T-helper 17 cell (primary cell): Measurements from ENCODE around the gene XXYLT1. TPM values are rescaled to one million over a fixed set of nuclear protein-coding genes. Genes with fewer than 3 reads are reported as not detected.
A peak's percentile ranks its signal among the peaks of the same experiment; 100 is the strongest.

Source experiments
- ATAC-seq: fragments of 150-1000 bp; cut with Tn5 transposase; 2 replicates; pipeline ENCODE4 v1.10.0; 2021; ENCODE audit warnings: mild to moderate bottlenecking, moderate library complexity
- DNase-seq, 3 donors: peaks; one replicate each; pipeline versions ENCODE4 v3.0.0 to v3.0.0-alpha.2; 2020 to 2021
- H3K9me3 ChIP-seq: one replicate; pipeline ENCODE4 v1.7.0; 2013; ENCODE audit warnings: low read length, mild to moderate bottlenecking; ENCODE audit not compliant: control insufficient read depth, poor library complexity, severe bottlenecking
- H3K27ac Mint-ChIP-seq: one replicate; pipeline ENCODE4 v1.8.0; 2022; ENCODE audit warnings: mild to moderate bottlenecking, moderate library complexity, mixed read lengths
- H3K27me3 Mint-ChIP-seq: one replicate; pipeline ENCODE4 v1.8.0; 2022; ENCODE audit warnings: mixed read lengths
- H3K36me3 Mint-ChIP-seq: one replicate; pipeline ENCODE4 v1.8.0; 2022; ENCODE audit warnings: low read depth, mixed read lengths
- H3K4me1 Mint-ChIP-seq: one replicate; pipeline ENCODE4 v1.8.0; 2022; ENCODE audit warnings: mild to moderate bottlenecking, mixed read lengths
- H3K4me3 Mint-ChIP-seq: one replicate; pipeline ENCODE4 v1.8.0; 2022; ENCODE audit warnings: mild to moderate bottlenecking, moderate library complexity, mixed read lengths
- total RNA-seq, 4 donors: library from RNA in 2 of 4; stranded (reverse) in 2 of 4; gene quantifications; one replicate each; pipeline ENCODE4 v1.2.3 and lab custom pipeline; 2022 to 2026

XXYLT1 gene
- total RNA-seq, 2 donors from 2014 or later, result 7.6 to 7.7 TPM

- DNase-seq, result no peak
- peak overlapping the region; percentile 53 for H3K4me3 Mint-ChIP-seq
- no peak for ATAC-seq
- no peaks in the 10 kb centered on the region for H3K9me3 ChIP-seq
- H3K36me3 Mint-ChIP-seq, result peaks cover 4% of the 10 kb centered on the region
- H3K27ac Mint-ChIP-seq, result peak overlapping the region; percentile 86
- peaks cover 5% of the 10 kb centered on the region for H3K27me3 Mint-ChIP-seq
- H3K4me1 Mint-ChIP-seq, result peaks cover 44% of the 10 kb centered on the region
These were observed 89.1 kb downstream of the XXYLT1 start for GRCh38 chr3:195181741-195182469.

- Mint-ChIP-seq H3K4me3 (no peak overlapping the region), H3K27me3 (peaks cover 5% of the 10 kb centered on the region), H3K4me1 (peaks cover 38% of the 10 kb centered on the region), H3K27ac (no peak overlapping the region), H3K36me3 (peaks cover 4% of the 10 kb centered on the region)
- no peaks in the 10 kb centered on the region for H3K9me3 ChIP-seq
- ATAC-seq, result no peak
- no peak for DNase-seq
These were observed 89.9 kb downstream of the XXYLT1 start for GRCh38 chr3:195181113-195181498.

DNA sequence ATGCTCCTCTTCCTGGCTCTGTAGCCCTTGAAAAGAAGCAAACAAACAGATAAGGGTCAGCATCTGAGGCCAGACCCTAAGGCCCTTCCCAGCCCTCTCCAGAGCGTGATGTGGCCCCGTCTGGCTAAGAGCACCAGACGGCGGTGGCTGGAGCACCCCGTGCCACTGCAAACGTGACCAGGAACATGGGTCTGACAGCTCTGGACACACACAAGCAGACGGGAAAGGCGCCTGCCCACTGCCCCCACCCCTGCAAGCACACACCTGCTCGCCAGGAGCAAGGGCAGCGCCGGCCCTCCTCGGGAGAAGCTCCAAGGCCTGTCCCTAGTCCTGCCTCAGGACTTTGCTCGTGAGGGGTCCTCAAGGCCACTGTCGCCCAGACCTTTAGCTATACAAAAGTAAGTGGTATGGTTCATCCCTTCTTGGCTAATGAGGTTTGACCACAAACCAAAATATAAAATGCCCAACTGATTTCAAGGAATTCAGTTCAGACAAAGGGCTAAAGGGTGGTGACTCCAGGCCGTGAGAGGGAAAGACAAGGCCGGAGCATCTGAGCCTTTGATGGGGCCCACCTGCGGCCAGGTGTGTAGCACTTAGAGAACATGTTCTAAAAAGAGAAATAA, 90.4 kb downstream of the XXYLT1 start:
- peaks cover 5% of the 10 kb centered on the region for H3K27me3 Mint-ChIP-seq

GRCh38 chr3:195179776-195180489, 91.0 kb downstream of the XXYLT1 start:
- Mint-ChIP-seq H3K27me3 (peaks cover 5% of the 10 kb centered on the region), H3K36me3 (peaks cover 4% of the 10 kb centered on the region), H3K27ac (no peak overlapping the region), H3K4me1 (peaks cover 30% of the 10 kb centered on the region), H3K4me3 (no peak overlapping the region)
- no peak for ATAC-seq
- DNase-seq, result no peak
- H3K9me3 ChIP-seq, result no peaks in the 10 kb centered on the region

More for the DNA sequence above, 90.4 kb downstream of the XXYLT1 start:
- Mint-ChIP-seq H3K27ac (no peak overlapping the region), H3K4me3 (no peak overlapping the region), H3K36me3 (peaks cover 4% of the 10 kb centered on the region), H3K4me1 (peaks cover 33% of the 10 kb centered on the region)
- ATAC-seq, result no peak
- DNase-seq, result no peak
- no peaks in the 10 kb centered on the region for H3K9me3 ChIP-seq

DNA sequence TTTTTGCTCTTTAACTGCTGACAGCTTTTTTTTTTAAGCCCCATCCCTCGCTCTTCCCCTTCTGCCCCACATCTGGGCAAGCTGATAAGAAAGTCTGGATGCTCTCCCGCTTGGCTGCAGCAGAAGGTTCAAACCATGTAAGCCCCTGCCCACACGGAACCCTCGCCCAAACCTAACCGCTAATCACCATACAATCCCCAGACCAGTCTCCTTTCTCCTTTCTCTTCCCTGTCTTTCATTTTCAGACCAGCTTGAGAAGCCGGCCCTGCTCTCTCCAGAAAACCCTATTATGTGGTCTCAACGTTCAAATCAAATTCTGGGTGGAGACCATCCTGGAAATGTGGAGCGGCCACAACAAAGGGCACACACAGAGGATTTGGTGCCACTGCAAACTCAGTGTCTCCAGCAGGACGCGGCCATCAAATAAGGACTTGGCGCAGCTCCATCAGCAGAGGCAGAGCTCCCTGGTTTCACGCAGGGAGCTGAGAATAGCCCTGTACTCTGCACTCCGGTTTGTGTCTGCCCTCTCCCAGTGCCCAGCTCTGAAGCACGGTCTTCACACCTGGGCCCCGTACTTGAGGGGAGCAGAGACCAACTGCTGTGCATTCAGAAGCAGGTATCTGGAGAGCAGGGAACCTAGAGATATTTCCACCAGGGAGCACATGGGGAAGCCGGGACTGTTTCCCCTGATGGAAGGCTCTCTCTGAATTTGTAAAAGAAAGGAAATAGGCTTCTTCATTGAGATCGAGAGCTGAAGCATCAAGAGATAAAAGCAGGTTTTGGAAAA, 92.6 kb downstream of the XXYLT1 start:
- Mint-ChIP-seq H3K27me3 (peaks cover 5% of the 10 kb centered on the region), H3K27ac (peak overlapping the region; percentile 57), H3K4me3 (no peak overlapping the region), H3K36me3 (peaks cover 4% of the 10 kb centered on the region), H3K4me1 (peaks cover 28% of the 10 kb centered on the region)
- no peak for DNase-seq
- H3K9me3 ChIP-seq, result no peaks in the 10 kb centered on the region
- no peak for ATAC-seq

DNA sequence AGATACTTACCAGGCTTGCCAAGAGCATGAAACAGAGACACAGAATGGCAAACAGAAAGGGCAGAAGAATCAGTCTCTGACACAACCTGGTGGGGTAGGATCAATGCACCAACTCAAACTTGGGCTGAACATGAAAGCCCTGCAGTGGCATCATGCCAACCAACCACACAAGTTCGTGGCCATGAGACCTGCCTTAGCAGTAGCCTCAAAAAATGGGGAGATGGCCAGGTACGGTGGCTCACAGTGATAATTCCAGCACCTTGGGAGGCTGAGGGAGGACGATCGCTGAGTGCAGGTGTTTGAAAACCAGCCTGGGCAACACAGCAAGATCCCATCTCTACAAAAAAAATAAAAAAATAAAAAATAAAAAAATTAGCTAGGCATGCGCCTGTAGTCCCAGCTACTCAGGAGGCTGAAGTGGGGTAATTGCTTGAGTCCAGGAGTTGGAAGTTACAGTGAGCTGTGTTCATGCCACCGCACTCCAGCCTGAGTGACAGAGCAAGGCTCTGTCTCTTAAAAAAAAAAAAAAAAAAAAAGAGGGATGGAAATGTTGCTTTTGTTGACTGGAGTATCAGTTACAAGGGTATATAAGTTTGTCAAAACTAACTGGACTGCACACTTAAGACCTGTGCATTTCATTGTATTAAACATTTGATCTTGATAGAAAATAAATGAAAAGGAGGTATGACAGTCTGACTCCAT, 93.4 kb downstream of the XXYLT1 start:
- H3K9me3 ChIP-seq, result no peaks in the 10 kb centered on the region
- peaks cover 5% of the 10 kb centered on the region for H3K27me3 Mint-ChIP-seq
- H3K27ac Mint-ChIP-seq, result peak overlapping the region; percentile 47
- DNase-seq (no peak), ATAC-seq (no peak)
- peaks cover 22% of the 10 kb centered on the region for H3K4me1 Mint-ChIP-seq
- H3K36me3 Mint-ChIP-seq, result peaks cover 5% of the 10 kb centered on the region
- no peak overlapping the region for H3K4me3 Mint-ChIP-seq

GRCh38 chr3:195176776-195177175, 94.2 kb downstream of the XXYLT1 start:
- Mint-ChIP-seq H3K27ac (peak overlapping the region; percentile 47), H3K27me3 (peaks cover 5% of the 10 kb centered on the region), H3K4me3 (no peak overlapping the region), H3K4me1 (peaks cover 18% of the 10 kb centered on the region), H3K36me3 (peaks cover 7% of the 10 kb centered on the region)
- DNase-seq (no peak), ATAC-seq (no peak)
- H3K9me3 ChIP-seq, result no peaks in the 10 kb centered on the region

DNA sequence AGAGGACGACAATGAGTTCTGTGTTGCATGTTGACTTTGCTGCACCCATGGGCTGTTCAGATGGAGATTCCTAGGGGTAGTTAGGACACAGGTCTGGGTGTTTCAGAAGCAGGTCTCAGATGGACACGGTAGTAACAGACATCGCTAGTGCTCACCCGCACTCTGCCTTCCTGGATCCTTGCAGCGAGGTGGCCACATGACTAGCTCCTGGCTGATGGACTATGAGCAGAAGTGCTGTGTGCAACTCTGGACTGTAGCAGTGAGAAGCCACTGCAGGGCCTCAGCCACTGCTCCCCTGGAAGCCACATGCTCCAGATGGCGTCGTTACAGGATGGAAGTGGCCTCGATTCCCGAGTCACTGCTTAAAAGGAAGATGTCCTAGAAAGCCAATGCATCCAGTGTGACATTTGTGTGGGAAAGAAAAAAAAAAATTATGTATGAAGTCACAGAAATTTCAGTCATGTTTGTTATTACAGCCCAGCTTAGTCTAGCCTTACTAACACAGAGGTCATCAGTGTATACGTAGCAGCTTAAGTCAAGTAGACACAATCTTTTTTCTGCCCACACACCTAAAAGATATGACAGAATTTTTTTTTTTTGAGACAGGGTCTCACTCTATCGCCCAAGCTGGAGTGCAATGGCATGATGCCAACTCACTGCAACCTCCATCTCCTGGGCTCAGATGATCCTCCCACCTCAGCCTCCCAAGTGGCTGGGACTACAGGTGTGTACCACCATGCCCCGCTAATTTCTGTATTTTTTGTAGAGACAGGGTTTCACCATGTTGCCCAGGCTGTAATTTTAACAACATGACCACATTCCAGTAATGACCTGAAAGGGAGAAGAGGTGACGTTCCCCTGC, 95.3 kb downstream of the XXYLT1 start:
- no peak overlapping the region for H3K27ac Mint-ChIP-seq

GRCh38 chr3:195175076-195175475, 95.9 kb downstream of the XXYLT1 start:
- no peaks in the 10 kb centered on the region for H3K9me3 ChIP-seq
- DNase-seq (no peak), ATAC-seq (no peak)
- peaks cover 14% of the 10 kb centered on the region for H3K4me1 Mint-ChIP-seq
- no peak overlapping the region for H3K4me3 Mint-ChIP-seq
- H3K36me3 Mint-ChIP-seq, result peaks cover 7% of the 10 kb centered on the region
- no peak overlapping the region for H3K27ac Mint-ChIP-seq
- H3K27me3 Mint-ChIP-seq, result peaks cover 5% of the 10 kb centered on the region

More for the DNA sequence above, 95.3 kb downstream of the XXYLT1 start:
- H3K36me3 Mint-ChIP-seq, result peaks cover 7% of the 10 kb centered on the region
- no peak overlapping the region for H3K4me3 Mint-ChIP-seq
- peaks cover 5% of the 10 kb centered on the region for H3K27me3 Mint-ChIP-seq
- ATAC-seq, result no peak
- H3K9me3 ChIP-seq, result no peaks in the 10 kb centered on the region
- H3K4me1 Mint-ChIP-seq, result peaks cover 14% of the 10 kb centered on the region
- DNase-seq, result no peak

- Mint-ChIP-seq H3K27me3 (peaks cover 5% of the 10 kb centered on the region), H3K4me3 (no peak overlapping the region), H3K4me1 (peaks cover 14% of the 10 kb centered on the region), H3K27ac (no peak overlapping the region), H3K36me3 (peaks cover 7% of the 10 kb centered on the region)
- ATAC-seq, result no peak
- H3K9me3 ChIP-seq, result no peaks in the 10 kb centered on the region
- DNase-seq, result no peak
These were observed 97.3 kb downstream of the XXYLT1 start for GRCh38 chr3:195173657-195174056.

- Mint-ChIP-seq H3K27ac (no peak overlapping the region), H3K4me1 (peaks cover 10% of the 10 kb centered on the region), H3K36me3 (peaks cover 4% of the 10 kb centered on the region), H3K27me3 (no peaks in the 10 kb centered on the region), H3K4me3 (no peak overlapping the region)
- ATAC-seq (no peak), DNase-seq (no peak)
- no peaks in the 10 kb centered on the region for H3K9me3 ChIP-seq
These were observed 98.1 kb downstream of the XXYLT1 start for GRCh38 chr3:195172896-195173295.
